Measurements from ENCODE around the gene CDHR3. TPM values are rescaled to one million over a fixed set of nuclear protein-coding genes. Genes with fewer than 3 reads are reported as not detected.

CDHR3 gene
- total and polyA plus RNA-seq, 8 donors, result 0.86 to 3.7 (median 1.9) TPM

DNA sequence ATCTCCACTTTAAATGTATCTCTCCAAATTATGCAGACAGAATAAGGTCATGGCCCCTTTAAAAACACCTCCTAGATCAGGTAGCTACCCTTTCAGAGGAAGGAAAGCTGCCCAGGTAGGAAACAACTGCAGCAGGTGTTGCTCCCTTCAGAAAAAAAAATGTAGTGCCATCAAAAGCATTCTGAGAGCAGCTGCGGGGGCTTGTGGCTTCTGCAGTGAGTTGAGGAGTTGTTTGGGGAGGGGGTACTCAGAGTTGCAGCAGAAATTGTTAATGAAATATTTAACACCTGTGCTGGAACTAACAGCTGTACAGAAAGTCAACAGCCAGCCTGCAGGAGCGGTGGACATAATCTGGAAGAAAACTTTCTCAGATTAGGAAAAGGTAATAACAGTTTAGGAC is 24.0 kb downstream of the CDHR3 start:
- no peak for DNase-seq

DNA sequence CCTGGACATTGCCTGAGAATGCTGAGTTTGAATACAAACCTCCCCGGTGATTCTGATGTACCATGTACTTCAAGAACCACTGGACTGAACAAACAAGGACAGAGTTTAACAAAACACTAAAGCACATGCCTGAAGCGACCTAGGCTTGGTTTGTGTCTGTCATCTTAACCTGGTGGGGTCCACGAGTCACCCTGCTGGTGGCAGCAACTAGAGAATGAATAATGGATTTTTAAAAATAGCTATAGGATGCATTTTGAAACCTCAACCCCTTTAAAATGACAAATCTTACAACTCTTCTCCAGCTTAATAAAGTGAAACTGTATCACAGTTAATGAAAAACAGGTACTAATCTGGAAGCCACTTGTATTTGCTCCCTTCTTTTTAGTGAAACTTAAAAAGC is 25.2 kb downstream of the CDHR3 start:
- Histone ChIP-seq H3K36me3 (no peaks in the 10 kb centered on the region), H3K9me3 (no peaks in the 10 kb centered on the region), H3K4me3 (no peak overlapping the region), H3K27ac (no peak overlapping the region), H3K27me3 (no peaks in the 10 kb centered on the region), H3K4me1 (no peaks in the 10 kb centered on the region)
- intact Hi-C loops (cut with DNase I), result no loop called here
- no peak for ATAC-seq
- FAIRE-seq, result no peak
- 70 to 78% methylated on average over 3 of the region's 3 CpGs for WGBS, 2 donors
- TF ChIP-seq, protein P1, sequence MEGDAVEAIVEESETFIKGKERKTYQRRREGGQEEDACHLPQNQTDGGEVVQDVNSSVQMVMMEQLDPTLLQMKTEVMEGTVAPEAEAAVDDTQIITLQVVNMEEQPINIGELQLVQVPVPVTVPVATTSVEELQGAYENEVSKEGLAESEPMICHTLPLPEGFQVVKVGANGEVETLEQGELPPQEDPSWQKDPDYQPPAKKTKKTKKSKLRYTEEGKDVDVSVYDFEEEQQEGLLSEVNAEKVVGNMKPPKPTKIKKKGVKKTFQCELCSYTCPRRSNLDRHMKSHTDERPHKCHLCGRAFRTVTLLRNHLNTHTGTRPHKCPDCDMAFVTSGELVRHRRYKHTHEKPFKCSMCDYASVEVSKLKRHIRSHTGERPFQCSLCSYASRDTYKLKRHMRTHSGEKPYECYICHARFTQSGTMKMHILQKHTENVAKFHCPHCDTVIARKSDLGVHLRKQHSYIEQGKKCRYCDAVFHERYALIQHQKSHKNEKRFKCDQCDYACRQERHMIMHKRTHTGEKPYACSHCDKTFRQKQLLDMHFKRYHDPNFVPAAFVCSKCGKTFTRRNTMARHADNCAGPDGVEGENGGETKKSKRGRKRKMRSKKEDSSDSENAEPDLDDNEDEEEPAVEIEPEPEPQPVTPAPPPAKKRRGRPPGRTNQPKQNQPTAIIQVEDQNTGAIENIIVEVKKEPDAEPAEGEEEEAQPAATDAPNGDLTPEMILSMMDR (IDR thresholded peaks at IDR 0.05), result no peak
- no peak for DNase-seq

More for the DNA sequence above, 24.0 kb downstream of the CDHR3 start:
- intact Hi-C loops (cut with DNase I), result no loop called here
- H3K9me3 ChIP-seq, result no peaks in the 10 kb centered on the region
- no peak overlapping the region for H3K4me3 ChIP-seq
- ATAC-seq, result no peak
- no peak for FAIRE-seq
- H3K27me3 ChIP-seq, result no peaks in the 10 kb centered on the region
- H3K4me1 ChIP-seq, result no peaks in the 10 kb centered on the region
- 41 to 44% methylated on average over 2 of the region's 2 CpGs for WGBS, 2 donors
- no peak overlapping the region for H3K27ac ChIP-seq
- no peaks in the 10 kb centered on the region for H3K36me3 ChIP-seq
- TF ChIP-seq, protein P1 (IDR thresholded peaks at IDR 0.05), result no peak

DNA sequence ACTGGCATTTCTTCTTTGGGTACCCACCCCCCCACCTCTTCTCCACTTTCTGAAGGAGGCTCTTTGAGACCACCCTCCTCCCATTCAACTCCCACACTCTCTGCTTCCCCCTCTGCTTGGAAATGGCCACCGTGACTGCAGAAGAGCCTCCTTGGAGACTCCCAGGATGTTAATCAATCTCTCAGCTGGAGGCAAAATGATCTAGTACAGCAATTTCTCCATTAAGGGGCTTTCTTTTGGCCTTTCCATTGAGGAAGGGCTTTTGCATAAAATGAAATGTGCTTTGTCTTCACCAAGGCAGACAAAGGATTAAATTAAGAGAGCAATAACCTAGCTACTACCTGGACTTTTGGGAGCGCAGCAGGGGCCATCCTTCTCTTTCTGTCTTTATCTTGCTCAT is 26.1 kb downstream of the CDHR3 start:
- TF ChIP-seq, protein P1 (IDR thresholded peaks at IDR 0.05), result no peak
- no peaks in the 10 kb centered on the region for H3K36me3 ChIP-seq
- FAIRE-seq, result no peak
- no peaks in the 10 kb centered on the region for H3K9me3 ChIP-seq
- no peaks in the 10 kb centered on the region for H3K4me1 ChIP-seq
- H3K27me3 ChIP-seq, result no peaks in the 10 kb centered on the region
- intact Hi-C loops (cut with DNase I), result no loop called here
- H3K4me3 ChIP-seq, result no peak overlapping the region
- no peak for DNase-seq
- no peak overlapping the region for H3K27ac ChIP-seq
- ATAC-seq, result no peak
- 48 to 67% methylated on average over 2 of the region's 2 CpGs for WGBS, 2 donors

DNA sequence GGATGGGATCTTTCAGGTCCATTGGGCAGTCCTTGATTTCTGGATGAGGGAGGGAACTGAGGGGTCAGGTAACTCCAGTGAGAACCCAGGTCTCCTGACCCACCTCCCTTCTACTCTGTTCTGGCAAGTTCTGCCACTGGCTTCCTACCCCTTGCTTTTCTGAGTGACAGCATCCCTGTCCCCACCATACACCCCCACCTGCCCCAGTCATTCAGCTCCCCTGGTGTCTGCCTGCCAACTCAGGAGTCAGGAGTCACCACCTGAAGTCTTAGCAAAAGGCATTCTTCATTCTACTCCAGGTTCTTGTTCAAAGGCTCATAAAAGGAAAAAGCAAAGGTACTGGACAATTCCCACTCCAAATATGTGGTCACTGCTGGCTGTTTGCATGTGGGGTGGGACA is 26.6 kb downstream of the CDHR3 start:
- no peaks in the 10 kb centered on the region for H3K4me1 ChIP-seq
- H3K36me3 ChIP-seq, result no peaks in the 10 kb centered on the region
- no peak for FAIRE-seq

DNA sequence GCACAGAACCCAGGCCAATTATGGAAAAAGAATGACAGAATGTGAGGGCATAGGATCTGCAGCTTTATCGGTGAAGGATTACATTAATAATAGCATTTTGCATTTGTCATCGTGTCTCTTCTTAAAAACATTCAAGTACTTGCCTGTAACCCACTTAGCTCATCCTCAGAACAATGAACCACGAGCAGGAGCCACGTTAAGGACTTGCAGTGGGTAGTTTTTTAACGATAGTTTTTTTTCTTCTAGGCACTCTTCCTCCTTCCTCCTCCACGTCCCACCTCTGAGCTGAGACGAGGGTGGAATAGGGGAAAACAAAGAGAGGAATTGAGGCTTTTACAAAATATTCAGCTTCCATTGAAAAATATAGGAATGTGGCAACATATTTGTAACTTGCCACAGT is 27.1 kb downstream of the CDHR3 start:
- Histone ChIP-seq H3K27me3 (no peaks in the 10 kb centered on the region), H3K4me1 (no peaks in the 10 kb centered on the region), H3K4me3 (no peak overlapping the region), H3K36me3 (no peaks in the 10 kb centered on the region), H3K9me3 (no peaks in the 10 kb centered on the region), H3K27ac (no peak overlapping the region)
- 78 to 86% methylated on average over 7 of the region's 7 CpGs for WGBS, 2 donors
- FAIRE-seq (no peak), DNase-seq (no peak), ATAC-seq (no peak)
- TF ChIP-seq, protein P1 (IDR thresholded peaks at IDR 0.05), result no peak
- intact Hi-C loops (cut with DNase I), result no loop called here

More for the DNA sequence above, 26.6 kb downstream of the CDHR3 start:
- TF ChIP-seq, protein P1 (IDR thresholded peaks at IDR 0.05), result no peak
- Histone ChIP-seq H3K9me3 (no peaks in the 10 kb centered on the region), H3K27ac (no peak overlapping the region), H3K27me3 (no peaks in the 10 kb centered on the region), H3K4me3 (no peak overlapping the region)
- no peak for ATAC-seq
- intact Hi-C loops (cut with DNase I), result no loop called here
- DNase-seq, result no peak
